Placental pericyte (primary cell): ENCODE measurements around the gene MOB2. TPM values are rescaled to one million over a fixed set of nuclear protein-coding genes. Genes with fewer than 3 reads are reported as not detected.

Experiments
- total RNA-seq: library from RNA; depleted of rRNA; stranded (reverse); fragments of >200 nt; gene quantifications from 2 replicates; pipeline ENCODE4 v1.2.3, GENCODE V29; 2012

MOB2 gene, protein sequence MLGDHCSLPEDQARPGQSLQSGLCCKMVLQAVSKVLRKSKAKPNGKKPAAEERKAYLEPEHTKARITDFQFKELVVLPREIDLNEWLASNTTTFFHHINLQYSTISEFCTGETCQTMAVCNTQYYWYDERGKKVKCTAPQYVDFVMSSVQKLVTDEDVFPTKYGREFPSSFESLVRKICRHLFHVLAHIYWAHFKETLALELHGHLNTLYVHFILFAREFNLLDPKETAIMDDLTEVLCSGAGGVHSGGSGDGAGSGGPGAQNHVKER
- 17.3 and 36.8 TPM in 2 replicates for total RNA-seq

DNA sequence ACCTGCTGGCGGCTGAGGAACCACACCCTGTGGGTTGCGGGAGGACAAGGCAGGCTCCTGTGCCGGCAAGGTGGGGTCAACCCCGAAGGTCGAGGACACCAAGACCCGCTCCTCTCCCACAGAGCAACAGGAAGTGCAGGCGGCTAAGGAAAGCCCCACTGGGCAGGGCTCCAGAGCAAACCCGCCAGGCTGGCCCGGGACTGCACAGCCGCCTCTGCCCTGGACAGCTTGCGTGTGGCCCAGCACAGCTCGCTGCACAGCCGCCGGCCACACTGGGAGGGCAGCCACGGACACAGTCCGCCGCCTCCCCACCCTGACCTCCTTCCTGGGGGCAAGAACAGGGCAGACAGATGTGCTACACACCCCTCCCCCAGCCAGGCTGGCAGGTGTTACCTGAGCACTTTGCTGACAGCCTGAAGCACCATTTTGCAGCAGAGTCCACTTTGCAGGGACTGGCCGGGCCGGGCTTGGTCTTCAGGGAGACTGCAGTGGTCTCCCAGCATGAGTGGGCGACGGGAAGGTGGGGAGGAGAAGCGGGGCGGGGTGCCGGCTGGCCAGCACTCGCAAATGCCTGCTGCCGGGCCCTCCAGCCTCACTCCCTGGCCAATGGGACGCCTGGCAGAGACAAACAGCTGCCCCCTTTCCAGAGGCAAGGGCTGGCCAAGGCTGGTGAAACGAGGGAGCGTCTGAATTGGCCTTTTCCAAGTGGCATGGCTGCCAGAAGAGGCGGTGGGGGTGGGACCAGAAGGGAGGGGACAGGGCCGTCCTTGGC lies at the start of gene MOB2:
Gene MOB2 (minus strand): TSS at position 726 of the 772 bp plus-strand sequence. CDS start 223 bp downstream, at position 503.

Other genes starting within 250 kb of the MOB2 start
- 31.4 and 41.1 TPM in 2 replicates for gene TOLLIP, start 177.1 kb downstream of the MOB2 start, total RNA-seq
- 0.22 TPM in 1 of 2 replicates, not detected in the other for gene BRSK2, start 96.8 kb downstream of the MOB2 start, total RNA-seq
- gene DUSP8, start 85.5 kb upstream of the MOB2 start, total RNA-seq: 0.14 and 0.66 TPM in 2 replicates
- gene KRTAP5-1, start 98.5 kb upstream of the MOB2 start, total RNA-seq: not detected in 2 replicates
- gene KRTAP5-2, start 111.5 kb upstream of the MOB2 start, total RNA-seq: not detected in 2 replicates
- not detected in 2 replicates for gene KRTAP5-3, start 121.7 kb upstream of the MOB2 start, total RNA-seq
- not detected in 2 replicates for gene KRTAP5-4, start 135.4 kb upstream of the MOB2 start, total RNA-seq
- not detected in 2 replicates for gene KRTAP5-5, start 143.0 kb upstream of the MOB2 start, total RNA-seq
- not detected in 2 replicates for gene KRTAP5-6, start 210.4 kb upstream of the MOB2 start, total RNA-seq